DMS79 (cell line): ENCODE measurements around the gene SNAPC4.
"Not testable (repeated sequence)": the region's sequence is repeated elsewhere in the genome, so short reads cannot be mapped to it uniquely, and the experiment has no call there.

ENCODE experiments used
- DNase-seq: peaks from one replicate; lab custom pipeline; 2025; lab: John Stamatoyannopoulos, UW

Gene SNAPC4

GRCh38 chr9:136433849-136434579, 34.0 kb upstream of the SNAPC4 start:
- no peak for DNase-seq

DNA sequence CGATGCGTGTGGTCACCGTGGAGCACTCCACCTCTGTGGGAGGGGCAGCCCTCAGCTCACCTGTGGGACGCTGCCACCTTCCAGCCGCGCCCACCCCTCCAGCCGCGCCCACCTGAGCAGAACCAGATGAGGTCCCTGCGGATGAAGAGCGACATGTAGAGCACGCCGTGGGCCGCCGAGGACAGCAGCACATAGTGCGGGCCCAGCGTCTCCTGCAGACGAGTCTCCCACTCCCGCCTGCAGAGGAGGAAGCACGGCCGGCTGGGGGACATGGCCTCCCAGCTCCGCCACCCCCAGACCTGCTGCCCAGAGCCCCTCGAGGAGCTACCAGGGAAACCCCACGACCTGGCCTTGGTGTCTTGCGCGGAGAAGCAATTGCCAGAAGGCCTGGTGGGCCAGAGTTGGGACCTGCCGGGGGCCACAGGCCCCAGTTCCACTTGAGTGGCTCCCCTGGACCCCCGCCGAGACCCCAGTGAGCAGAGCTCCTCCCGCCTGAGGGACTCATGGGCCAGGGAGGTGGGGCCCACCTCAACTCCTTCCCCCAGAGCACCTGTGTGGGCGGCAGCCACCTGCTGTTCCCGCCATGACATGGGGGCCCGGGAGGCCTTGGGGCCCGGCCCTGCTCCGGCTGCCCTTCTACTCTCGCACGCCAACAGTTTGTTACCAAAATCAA, 33.2 kb upstream of the SNAPC4 start:
- DNase-seq = no peak

DNA sequence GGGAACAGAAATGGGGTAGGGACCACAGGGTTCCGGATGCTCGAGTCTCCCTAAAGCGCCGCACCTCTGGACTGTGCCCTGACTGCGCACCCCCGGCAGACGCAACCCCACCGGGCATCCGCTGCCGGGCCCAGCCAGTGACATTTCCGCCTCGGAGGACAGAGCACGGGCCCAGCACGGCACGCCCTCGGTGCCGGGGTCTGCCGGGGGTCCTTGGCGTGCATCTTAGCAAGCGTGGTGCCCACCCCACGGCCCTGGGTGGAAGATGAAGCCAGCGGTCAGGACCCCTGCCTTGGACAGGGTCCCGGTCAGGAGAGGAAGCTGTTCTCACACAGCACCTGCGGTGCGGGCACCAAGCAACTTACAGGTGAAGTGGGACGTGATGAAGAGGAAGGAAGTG, 32.6 kb upstream of the SNAPC4 start:
- no peak for DNase-seq

DNA sequence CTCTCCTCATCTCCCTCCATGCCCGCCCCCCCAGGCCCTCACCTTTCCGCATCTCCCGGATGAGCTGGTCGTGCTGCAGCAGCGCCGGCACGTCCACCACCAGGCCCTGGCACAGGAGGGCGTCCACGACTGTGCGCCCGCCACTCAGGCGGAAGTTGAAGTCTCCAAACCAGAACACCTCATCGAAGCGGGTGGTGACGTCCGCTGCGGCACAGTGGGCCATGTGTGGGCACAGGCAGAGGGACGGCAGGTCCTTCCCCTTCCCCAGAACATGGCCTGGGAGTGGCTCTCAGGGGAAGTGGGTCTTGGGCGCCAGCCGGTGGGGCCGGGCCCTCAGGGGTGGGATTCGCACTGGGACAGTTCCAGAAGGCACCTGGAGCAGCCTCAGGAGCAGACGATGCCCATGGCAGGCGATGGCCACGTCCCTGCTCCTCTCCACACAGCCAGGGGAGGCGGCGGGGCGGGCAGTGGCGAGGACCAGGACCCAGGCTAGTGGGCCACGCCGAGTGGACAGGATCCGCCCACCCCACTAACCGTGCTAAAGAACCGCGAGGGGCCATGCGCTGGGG, 31.9 kb upstream of the SNAPC4 start:
- no peak for DNase-seq

DNA sequence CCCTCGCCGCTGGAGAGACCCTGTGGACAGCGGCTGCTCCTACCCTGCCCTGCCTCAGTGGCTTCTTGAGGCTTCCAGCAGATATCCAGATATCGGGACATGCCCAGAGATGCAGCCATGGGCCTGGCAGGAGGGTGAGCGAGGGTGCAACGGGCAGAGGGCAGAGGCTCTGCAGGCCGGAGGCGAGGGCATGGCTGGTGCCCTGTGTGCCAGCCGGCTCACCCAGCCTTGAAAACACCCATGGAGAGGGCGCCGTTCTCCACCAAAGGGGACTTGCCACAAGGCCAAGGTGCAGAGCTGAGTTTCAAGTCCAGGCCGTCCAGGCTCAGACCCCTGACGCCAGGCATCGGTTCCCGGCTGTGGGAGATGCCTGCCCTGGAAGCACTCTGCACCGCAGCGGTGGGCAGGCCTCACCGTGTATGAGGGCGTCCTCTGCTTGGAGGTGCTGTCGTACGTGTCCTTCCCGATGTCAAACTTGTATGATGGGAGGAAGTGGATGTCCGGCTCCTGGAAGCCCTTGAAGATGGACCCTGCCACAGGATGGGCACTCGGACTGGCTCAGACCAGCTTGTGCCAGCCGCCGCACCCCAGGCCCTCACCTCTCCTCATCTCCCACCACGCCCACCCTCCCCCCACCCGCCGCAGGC, 30.7 kb upstream of the SNAPC4 start:
- no peak for DNase-seq

GRCh38 chr9:136429683-136430491, 29.9 kb upstream of the SNAPC4 start:
- no peak for DNase-seq

- DNase-seq = no peak
Observed at GRCh38 chr9:136429075-136429628, 29.2 kb upstream of the SNAPC4 start.

DNA sequence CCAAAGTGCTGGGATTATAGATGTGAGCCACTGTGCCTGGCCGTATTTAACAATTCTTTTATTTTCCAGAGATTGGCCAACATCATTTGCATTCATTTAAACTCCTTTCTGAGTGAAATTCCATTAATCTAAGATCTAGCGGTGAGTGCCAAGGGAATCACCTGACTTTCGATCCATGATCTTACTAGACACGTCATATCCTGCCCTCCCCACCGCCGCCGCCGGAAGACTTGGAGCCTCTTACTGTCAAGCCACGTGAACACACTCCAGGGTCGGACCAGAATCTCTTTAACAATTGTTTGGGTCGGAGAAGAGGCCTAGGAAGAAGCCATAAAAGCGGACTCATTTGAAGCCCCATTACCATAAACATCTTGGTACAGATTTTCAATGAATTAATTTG, 26.8 kb upstream of the SNAPC4 start:
- DNase-seq = no peak

DNA sequence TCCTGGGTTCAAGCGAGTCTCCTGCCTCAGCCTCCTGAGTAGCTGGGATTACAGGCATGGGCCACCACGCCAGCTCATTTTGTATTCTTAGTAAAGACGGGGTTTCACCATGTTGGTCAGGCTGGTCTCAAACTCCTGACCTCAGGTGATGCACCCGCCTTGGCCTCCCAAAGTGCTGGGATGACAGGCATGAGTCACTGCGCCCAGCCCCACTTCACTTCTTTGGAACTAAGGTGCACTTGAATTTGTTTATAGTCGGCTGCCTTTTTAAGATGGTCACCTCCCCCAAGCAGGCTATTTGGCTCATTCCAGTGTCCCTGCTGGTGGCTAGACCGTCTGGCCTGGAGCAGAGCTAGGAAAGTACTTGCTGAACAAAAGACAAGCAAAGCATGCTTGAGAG, 25.4 kb upstream of the SNAPC4 start:
- DNase-seq = not testable (repeated sequence)

GRCh38 chr9:136424750-136425362, 24.9 kb upstream of the SNAPC4 start:
- DNase-seq = no peak

GRCh38 chr9:136423432-136424146, 23.6 kb upstream of the SNAPC4 start:
- DNase-seq = no peak

- DNase-seq = no peak
Observed at GRCh38 chr9:136422876-136423275, 22.9 kb upstream of the SNAPC4 start.

DNA sequence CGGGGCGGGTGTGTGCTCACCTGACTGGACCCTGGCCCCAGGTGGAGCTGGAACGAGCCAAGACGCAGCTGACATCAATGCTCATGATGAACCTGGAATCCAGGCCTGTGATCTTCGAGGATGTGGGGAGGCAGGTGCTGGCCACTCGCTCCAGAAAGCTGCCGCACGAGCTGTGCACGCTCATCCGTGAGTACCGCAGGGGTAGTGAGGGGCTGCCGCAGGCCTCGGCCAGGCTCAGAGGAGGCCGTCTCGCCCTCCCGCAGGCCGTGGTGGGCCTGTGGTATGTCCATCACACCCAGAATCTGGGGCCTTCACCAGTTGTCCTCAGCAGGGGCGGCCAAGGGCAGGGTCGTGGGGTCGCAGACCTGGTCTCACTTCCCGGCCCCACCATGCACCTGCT, 21.8 kb upstream of the SNAPC4 start:
- DNase-seq = no peak

- no peak for DNase-seq
Observed at GRCh38 chr9:136419092-136419420, 19.1 kb upstream of the SNAPC4 start.

DNA sequence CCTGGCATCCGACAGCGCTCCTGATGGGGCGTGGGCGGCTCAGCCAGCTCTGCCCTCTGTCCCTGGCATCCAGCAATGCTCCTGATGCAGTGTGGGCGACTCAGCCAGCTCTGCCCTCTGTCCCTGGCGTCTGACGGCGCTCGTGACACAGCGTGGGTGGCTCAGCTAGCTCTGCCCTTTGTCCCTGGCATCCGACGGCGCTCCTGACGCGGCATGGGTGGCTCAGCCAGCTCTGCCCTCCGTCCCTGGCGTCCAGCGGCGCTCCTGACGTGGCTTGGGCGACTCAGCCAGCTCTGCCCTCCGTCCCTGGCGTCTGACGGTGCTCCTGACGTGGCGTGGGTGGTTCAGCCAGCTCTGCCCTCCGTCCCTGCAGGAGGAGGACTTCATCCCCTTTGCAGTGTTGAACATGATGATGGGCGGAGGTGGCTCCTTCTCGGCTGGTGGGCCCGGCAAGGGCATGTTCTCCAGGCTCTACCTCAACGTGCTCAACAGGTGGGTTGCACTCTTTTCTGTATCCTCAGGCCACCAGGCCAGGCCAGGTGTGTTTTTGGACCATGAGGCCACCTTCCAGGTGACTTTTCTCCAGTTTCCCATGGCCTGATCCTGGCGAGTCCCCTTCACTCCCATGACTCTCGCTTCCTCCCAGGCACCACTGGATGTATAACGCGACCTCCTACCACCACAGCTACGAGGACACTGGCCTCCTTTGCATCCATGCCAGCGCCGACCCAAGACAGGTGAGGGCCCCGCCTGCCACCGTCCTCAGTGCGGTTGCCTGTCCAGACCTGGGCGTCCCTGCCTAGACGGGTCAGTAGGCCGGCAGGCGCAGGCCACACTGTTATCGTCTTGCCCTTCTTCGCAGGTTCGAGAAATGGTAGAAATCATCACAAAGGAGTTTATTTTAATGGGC, 18.5 kb upstream of the SNAPC4 start:
- no peak for DNase-seq

DNA sequence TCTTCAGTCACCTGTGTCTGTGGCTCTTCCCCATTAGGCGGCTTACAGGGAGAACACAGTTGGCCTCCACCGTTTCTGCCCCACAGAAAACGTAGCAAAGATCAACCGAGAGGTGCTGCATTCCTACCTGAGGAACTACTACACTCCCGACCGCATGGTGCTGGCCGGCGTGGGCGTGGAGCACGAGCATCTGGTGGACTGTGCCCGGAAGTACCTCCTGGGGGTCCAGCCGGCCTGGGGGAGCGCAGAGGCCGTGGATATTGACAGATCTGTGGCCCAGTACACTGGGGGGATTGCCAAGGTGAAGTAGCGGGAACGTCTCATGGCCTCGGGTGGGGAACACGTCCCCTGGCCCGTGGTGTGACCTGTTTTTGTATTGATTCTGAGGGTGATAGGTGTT, 16.9 kb upstream of the SNAPC4 start:
- no peak for DNase-seq

DNA sequence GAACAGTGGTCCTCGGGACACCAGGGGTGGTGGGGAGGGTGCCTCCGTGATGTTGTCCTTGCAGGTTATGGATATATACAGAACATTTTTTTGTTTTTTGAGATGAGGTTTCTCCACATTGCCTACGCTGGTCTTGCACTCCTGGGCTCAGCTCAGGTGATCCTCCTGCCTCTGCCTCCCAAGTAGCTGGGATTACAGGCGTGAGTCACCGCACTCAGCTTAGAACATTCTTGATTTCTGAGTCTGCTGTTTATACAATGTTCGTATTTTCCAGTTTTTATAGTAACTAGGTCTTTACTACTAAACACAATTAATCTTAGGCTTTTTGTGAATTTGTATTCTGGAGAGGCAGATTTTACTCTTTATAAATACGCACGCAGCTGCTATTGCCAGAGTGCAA, 16.5 kb upstream of the SNAPC4 start:
- DNase-seq = no peak

GRCh38 chr9:136412962-136413361, 13.0 kb upstream of the SNAPC4 start:
- no peak for DNase-seq

GRCh38 chr9:136411378-136411777, 11.4 kb upstream of the SNAPC4 start:
- no peak for DNase-seq
